Measurements from ENCODE around the gene FXYD6. TPM values are rescaled to one million over a fixed set of nuclear protein-coding genes. Genes with fewer than 3 reads are reported as not detected.
A peak's percentile ranks its signal among the peaks of the same experiment; 100 is the strongest.

The FXYD6 gene
- total and polyA plus RNA-seq, 2 of the 8 experiments (the other 6 are each of a cell fraction or from before 2014, with no cell fraction given): 44.6 to 117 TPM

GRCh38 chr11:117868088-117868487 lies 8.4 kb downstream of the FXYD6 start:
- FAIRE-seq (no peak), DNase-seq (ENCODE audit: low read depth in 1 of 2, low spot score in 2 of 2) (no peak)
- H3K27me3 ChIP-seq (replicated peaks in 1 of 4; ENCODE audit: control insufficient read depth in 3 of 4, extremely low read depth in 1 of 4, insufficient read depth in 3 of 4, low read length in 3 of 4): no peaks in the 10 kb centered on the region
- H4K5ac ChIP-seq (ENCODE audit: insufficient read length, low read depth, low read length): no peak overlapping the region
- no peak overlapping the region for H2BK5ac ChIP-seq (ENCODE audit: low read depth, low read length)
- peaks cover 0 to 45% of the 10 kb centered on the region in 2 experiments; a peak in 2 of 4 replicates for H3K79me2 ChIP-seq (ENCODE audit: control insufficient read depth in 1 of 2, insufficient read depth in 2 of 2, low read length in 2 of 2)
- H3K4me1 ChIP-seq (replicated peaks in 1 of 4; ENCODE audit: control insufficient read depth in 3 of 4, insufficient read depth in 4 of 4, low read length in 3 of 4): peaks cover 3 to 20% (median 13%) of the 10 kb centered on the region in 4 experiments
- CTCF ChIA-PET (ENCODE audit: partially characterized antibody): interaction anchor here (0.9 to 1.2 kb wide), 2 partner anchors 9 to 37 kb away, joined by 4 to 5 read pairs; no protein-coding TSS in a partner anchor
- no peaks in the 10 kb centered on the region for H3K9me3 ChIP-seq (ENCODE audit: insufficient read depth in 2 of 2, low read depth in 1 of 2, low read length in 1 of 2)
- no peak overlapping the region for H3K9ac ChIP-seq (replicated peaks in 1 of 4; ENCODE audit: extremely low read depth in 1 of 4, low read depth in 3 of 4, low read length in 3 of 4)
- H3K56ac ChIP-seq (replicated peaks; ENCODE audit: insufficient read length, low read depth, low read length): no peak overlapping the region
- H2AFZ ChIP-seq (ENCODE audit: low read length): no peak overlapping the region
- no peak overlapping the region for H3K14ac ChIP-seq (ENCODE audit: insufficient read length)
- H3K79me1 ChIP-seq (ENCODE audit: low read depth, low read length): peaks cover 11% of the 10 kb centered on the region
- no peak overlapping the region for H4K8ac ChIP-seq (ENCODE audit: extremely low read depth, insufficient read depth, low read length)
- H4K20me1 ChIP-seq (replicated peaks in 1 of 2; ENCODE audit: control insufficient read depth in 1 of 2, insufficient read depth in 2 of 2, low read length in 2 of 2): peaks cover 7 to 13% of the 10 kb centered on the region in 2 experiments
- no peak overlapping the region for H2BK120ac ChIP-seq (replicated peaks; ENCODE audit: low read depth, low read length)
- no peaks in the 10 kb centered on the region for H3K23me2 ChIP-seq (ENCODE audit: low read depth, low read length)
- H2BK12ac ChIP-seq (ENCODE audit: low read depth, low read length): 0 out of 2 replicates have a peak overlapping the region, but pooled peaks have one; percentile 12
- H3K4me2 ChIP-seq (ENCODE audit: insufficient read depth in 1 of 2, low read depth in 2 of 2, low read length in 2 of 2): no peak overlapping the region
- H2BK15ac ChIP-seq (ENCODE audit: low read length): no peak overlapping the region
- no peak overlapping the region for H2BK20ac ChIP-seq (ENCODE audit: low read length)
- H4K91ac ChIP-seq (replicated peaks; ENCODE audit: insufficient read length, low read length): no peak overlapping the region
- no peaks in the 10 kb centered on the region for H3K36me3 ChIP-seq (ENCODE audit: control insufficient read depth in 2 of 4, insufficient read depth in 4 of 4, low read length in 3 of 4)
- no peak overlapping the region for H3K4me3 ChIP-seq (ENCODE audit: extremely low read depth in 1 of 4, insufficient read depth in 2 of 4, low read depth in 3 of 4, low read length in 4 of 4)
- no peak overlapping the region for H3K27ac ChIP-seq (ENCODE audit: low read depth, low read length)
- H3K4ac ChIP-seq (replicated peaks; ENCODE audit: insufficient read length, low read depth, low read length): no peak overlapping the region
- H3K23ac ChIP-seq (ENCODE audit: insufficient read length): no peak overlapping the region
- H3K18ac ChIP-seq (ENCODE audit: extremely low read depth, low read length): no peak overlapping the region
- 87% methylated on average over 11 of the region's 11 CpGs; no CpG with 5 or more reads in 1 of the 2 experiments for WGBS, 2 experiments (ENCODE audit: extremely low coverage in 1 of 2, insufficient coverage in 1 of 2, insufficient read length in 1 of 2, insufficient replicate concordance in 2 of 2, low coverage in 1 of 2, low lambda C conversion rate in 2 of 2, missing lambda C conversion rate in 1 of 2)
- H2AK5ac ChIP-seq (ENCODE audit: low read depth, low read length): 0 out of 2 replicates have a peak overlapping the region, but pooled peaks have one; percentile 29
- POLR2A ChIA-PET (ENCODE audit: partially characterized antibody): interaction anchor here (0.6 kb wide), 1 partner anchor 347 kb away, joined by 3 read pairs; no protein-coding TSS in a partner anchor
- TF ChIP-seq EGR1 (IDR thresholded peaks at IDR 0.05; ENCODE audit: borderline replicate concordance, low read depth, low read length): no peak
- TF ChIP-seq ATF2 (IDR thresholded peaks at IDR 0.05; ENCODE audit: low read length): no peak
- TF ChIP-seq E2F6 (IDR thresholded peaks at IDR 0.05): no peak
